Kidney epithelial cell (primary cell): ENCODE results near the gene CTNNA3. TPM values are rescaled to one million over a fixed set of nuclear protein-coding genes. Genes with fewer than 3 reads are reported as not detected.
"Not testable (repeated sequence)": the region's sequence is repeated elsewhere in the genome, so short reads cannot be mapped to it uniquely, and the experiment has no call there.

Experiments
- DNase-seq: peaks from one replicate; pipeline ENCODE4 v3.0.0-alpha.2; 2010; ENCODE audit warnings: low read depth
- H3K27me3 ChIP-seq: 2 replicates; pipeline ENCODE4 v1.6.0; 2011; ENCODE audit warnings: low read length; ENCODE audit not compliant: control insufficient read depth, insufficient read depth
- H3K36me3 ChIP-seq: 2 replicates; pipeline ENCODE4 v1.5.1; 2011; ENCODE audit warnings: low read length; ENCODE audit not compliant: control insufficient read depth, insufficient read depth
- H3K4me3 ChIP-seq: 2 replicates; pipeline ENCODE4 v1.5.1; 2011; ENCODE audit warnings: low read depth, mild to moderate bottlenecking, control low read depth, low read length
- CTCF ChIP-seq: IDR thresholded peaks from 2 replicates; pipeline ENCODE4 v1.5.1; 2011; ENCODE audit warnings: mild to moderate bottlenecking, moderate library complexity, low read length, control low read depth, inconsistent platforms; ENCODE audit not compliant: insufficient read depth, poor library complexity, severe bottlenecking
- total RNA-seq: library from RNA; depleted of rRNA; stranded (reverse); fragments of >200 nt; gene quantifications from 2 replicates; pipeline ENCODE4 v1.2.3, GENCODE V29; 2015

Gene CTNNA3
- total RNA-seq, 1 donor from 2014 or later = 0.79 TPM

GRCh38 chr10:67250686-67251085 is 445.3 kb downstream of the CTNNA3 start:
- Histone ChIP-seq H3K36me3 (no peaks in the 10 kb centered on the region), H3K27me3 (no peaks in the 10 kb centered on the region), H3K4me3 (no peak overlapping the region)
- TF ChIP-seq CTCF = no peak
- DNase-seq = no peak

DNA sequence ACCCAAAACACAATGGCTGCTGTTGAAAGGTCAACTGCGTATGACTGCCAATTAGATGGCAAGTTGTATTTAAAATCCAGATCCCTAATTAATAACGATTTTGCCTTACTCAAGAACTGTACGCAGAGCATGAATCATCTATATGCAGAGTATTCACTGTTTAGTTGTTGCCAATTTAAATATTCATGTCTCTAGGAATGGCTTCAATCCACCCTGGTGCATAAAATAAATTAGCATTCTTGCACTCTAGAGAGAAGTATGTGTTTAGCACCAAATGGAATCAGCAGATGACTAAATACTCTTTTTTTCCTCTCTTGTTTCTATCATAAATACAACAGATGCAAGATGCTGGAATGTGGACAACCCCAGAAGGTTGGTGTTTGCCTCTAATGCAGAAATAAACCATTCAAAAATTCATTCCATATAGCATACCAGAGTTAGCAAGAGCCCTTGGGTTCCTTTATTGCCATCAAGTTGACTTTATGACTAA is 449.9 kb downstream of the CTNNA3 start:
- no peak for DNase-seq
- no peaks in the 10 kb centered on the region for H3K27me3 ChIP-seq
- H3K36me3 ChIP-seq = no peaks in the 10 kb centered on the region
- no peak overlapping the region for H3K4me3 ChIP-seq
- no peak for TF ChIP-seq CTCF

GRCh38 chr10:67242528-67242927 is 453.5 kb downstream of the CTNNA3 start:
- H3K27me3 ChIP-seq = no peaks in the 10 kb centered on the region
- no peaks in the 10 kb centered on the region for H3K36me3 ChIP-seq
- TF ChIP-seq CTCF = no peak
- no peak overlapping the region for H3K4me3 ChIP-seq
- DNase-seq = no peak

DNA sequence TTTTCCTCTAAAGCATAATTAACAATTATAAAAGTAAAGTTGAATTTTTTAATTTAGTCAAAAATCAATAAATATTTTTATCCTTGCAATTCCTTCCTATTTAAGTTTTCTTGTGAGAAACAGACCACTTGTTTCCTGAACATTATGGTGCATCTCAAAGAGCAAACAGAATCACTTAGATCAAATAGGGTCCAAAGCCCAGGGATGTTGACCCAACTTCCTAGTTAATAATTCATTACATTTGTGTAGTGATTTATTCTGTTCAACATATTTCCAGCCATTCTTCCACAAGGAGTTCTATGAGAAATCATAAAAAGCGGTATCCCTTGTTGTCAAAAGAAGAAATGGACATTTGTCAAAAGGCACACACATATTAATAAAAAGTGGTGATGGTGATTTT is 454.5 kb downstream of the CTNNA3 start:
- no peak for TF ChIP-seq CTCF
- DNase-seq = no peak
- H3K36me3 ChIP-seq = no peaks in the 10 kb centered on the region
- H3K27me3 ChIP-seq = no peaks in the 10 kb centered on the region
- H3K4me3 ChIP-seq = no peak overlapping the region

DNA sequence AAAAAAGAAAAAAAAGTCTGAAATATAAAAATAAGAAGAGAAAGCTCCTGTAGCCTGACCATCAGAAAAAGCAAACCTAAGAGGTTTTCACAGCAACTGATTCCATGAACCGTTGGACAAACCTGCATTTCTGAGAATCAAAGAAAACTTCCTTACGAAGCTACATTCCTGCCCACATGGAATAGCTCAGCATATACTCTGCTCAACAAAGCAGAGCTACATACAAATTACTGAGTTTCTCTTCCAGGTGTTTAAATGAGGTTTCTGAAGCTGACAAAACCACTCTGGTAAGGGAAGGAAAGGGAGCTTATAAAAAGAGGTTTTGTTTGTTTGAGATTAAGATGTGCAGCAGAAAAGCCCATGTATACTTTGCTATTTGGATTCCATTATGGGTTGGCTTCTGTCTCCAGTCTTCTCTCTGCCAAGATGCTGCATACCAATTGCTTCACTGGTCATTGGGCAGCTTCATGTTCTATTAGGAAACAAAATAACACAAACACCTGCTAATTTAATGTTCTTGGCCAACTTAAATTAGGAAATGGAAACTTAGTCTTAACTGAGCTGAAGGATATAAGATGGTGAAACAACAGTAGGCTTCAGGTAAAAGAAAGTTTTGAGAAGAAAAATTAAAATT is 456.0 kb downstream of the CTNNA3 start:
- no peak for TF ChIP-seq CTCF
- Histone ChIP-seq H3K27me3 (no peaks in the 10 kb centered on the region), H3K36me3 (no peaks in the 10 kb centered on the region), H3K4me3 (no peak overlapping the region)
- DNase-seq = no peak

GRCh38 chr10:67230680-67231500 is 465.1 kb downstream of the CTNNA3 start:
- H3K4me3 ChIP-seq = peak overlapping the region; percentile 35
- not testable (repeated sequence) for H3K27me3 ChIP-seq, DNase-seq, H3K36me3 ChIP-seq
